HepG2 (cell line): ENCODE measurements around the gene VAMP2. TPM values are rescaled to one million over a fixed set of nuclear protein-coding genes. Genes with fewer than 3 reads are reported as not detected.

Experiments
- ARHGAP35 ChIP-seq: sonication (generic); formaldehyde crosslinking; IDR thresholded peaks from 2 replicates; pipeline ENCODE4 v1.9.0; 2022; ENCODE audit warnings: mild to moderate bottlenecking, inconsistent platforms, moderate library complexity, missing genetic modification reagents, borderline replicate concordance
- ATF6 ChIP-seq: sonication (generic); formaldehyde crosslinking; conservative IDR thresholded peaks from 2 replicates; pipeline ENCODE4 v1.4.0; 2020; ENCODE audit warnings: missing genetic modification reagents
- BORCS8-MEF2B ChIP-seq: sonication (generic); formaldehyde crosslinking; IDR thresholded peaks from 2 replicates; pipeline ENCODE4 v1.8.0; 2022; ENCODE audit warnings: mild to moderate bottlenecking, missing genetic modification reagents
- E2F5 ChIP-seq: sonication (generic); formaldehyde crosslinking; conservative IDR thresholded peaks from 2 replicates; pipeline ENCODE4 v1.4.0; 2020; ENCODE audit warnings: missing genetic modification reagents
- FLYWCH1 ChIP-seq: sonication (generic); formaldehyde crosslinking; IDR thresholded peaks from 2 replicates; pipeline ENCODE4 v1.8.1; 2023; ENCODE audit warnings: mild to moderate bottlenecking, missing genetic modification reagents
- GATAD1 ChIP-seq: IDR thresholded peaks from 2 replicates; pipeline ENCODE4 v1.6.1; 2016; ENCODE audit warnings: missing genetic modification reagents, missing compliant biosample characterization
- HMGA1 ChIP-seq: sonication (generic); formaldehyde crosslinking; conservative IDR thresholded peaks from 2 replicates; pipeline ENCODE4 v1.4.0; 2020; ENCODE audit warnings: missing genetic modification reagents
- KDM4B ChIP-seq: sonication (generic); formaldehyde crosslinking; IDR thresholded peaks from 2 replicates; pipeline ENCODE4 v1.4.0; 2020; ENCODE audit warnings: missing genetic modification reagents
- MTA3 ChIP-seq: sonication (generic); formaldehyde crosslinking; IDR thresholded peaks from 2 replicates; pipeline ENCODE4 v1.4.0; 2020; ENCODE audit warnings: missing genetic modification reagents
- RNF219 ChIP-seq: sonication (generic); formaldehyde crosslinking; IDR thresholded peaks from 2 replicates; pipeline ENCODE4 v1.5.0; 2020; ENCODE audit warnings: mild to moderate bottlenecking, missing genetic modification reagents
- SP5 ChIP-seq: IDR thresholded peaks from 2 replicates; pipeline ENCODE4 v1.6.1; 2016; ENCODE audit warnings: low read depth, borderline replicate concordance
- TRIM24 ChIP-seq: sonication (generic); formaldehyde crosslinking; IDR thresholded peaks from 2 replicates; pipeline ENCODE4 v1.8.0; 2022; ENCODE audit warnings: mild to moderate bottlenecking, missing genetic modification reagents
- ZMYM3 ChIP-seq: sonication (generic); formaldehyde crosslinking; IDR thresholded peaks from 2 replicates; pipeline ENCODE4 v1.5.1; 2020; ENCODE audit warnings: mild to moderate bottlenecking, missing genetic modification reagents
- ZNF230 ChIP-seq: sonication (generic); formaldehyde crosslinking; IDR thresholded peaks from 2 replicates; pipeline ENCODE4 v1.4.0; 2020; ENCODE audit warnings: mild to moderate bottlenecking, missing genetic modification reagents
- ZNF501 ChIP-seq: sonication (generic); formaldehyde crosslinking; IDR thresholded peaks from 2 replicates; pipeline ENCODE4 v1.5.1; 2020; ENCODE audit warnings: mild to moderate bottlenecking, moderate library complexity, missing genetic modification reagents
- ZNF674 ChIP-seq: sonication (generic); formaldehyde crosslinking; IDR thresholded peaks from 2 replicates; pipeline ENCODE4 v1.5.0; 2020; ENCODE audit warnings: low read depth, mild to moderate bottlenecking, missing genetic modification reagents
- ZNF780A ChIP-seq: sonication (generic); formaldehyde crosslinking; IDR thresholded peaks from 2 replicates; pipeline ENCODE4 v1.8.0; 2022; ENCODE audit warnings: mild to moderate bottlenecking, missing genetic modification reagents, moderate library complexity
- ZNF782 ChIP-seq: sonication (generic); formaldehyde crosslinking; IDR thresholded peaks from 2 replicates; pipeline ENCODE4 v1.4.0; 2020; ENCODE audit warnings: missing genetic modification reagents, mild to moderate bottlenecking, borderline replicate concordance
- polyA plus RNA-seq, 8 experiments: library from polyadenylated mRNA; depleted of rRNA in 3 of 8; stranded (reverse) in 7 of 8; unstranded in 1 of 8; fragments of >200 nt; fragmentation: Illumina TruSeq in 4 of 8; extraction: Trizol in 4 of 8; gene quantifications; 2 replicates each; pipeline versions ENCODE4 v1.2.1 to v1.2.3, GENCODE V29; 2011 to 2016; ENCODE audit warnings: low read depth in 4 of 8, missing spikeins in 1 of 8, mixed read lengths in 1 of 8; ENCODE audit not compliant: insufficient read depth in 1 of 8
- total RNA-seq, 5 experiments: library from RNA; depleted of rRNA; stranded (reverse); fragments of >200 nt; fragmentation: Illumina TruSeq; extraction: Trizol; gene quantifications; 2 replicates each; pipeline ENCODE4 v1.2.3, GENCODE V29; 2016; ENCODE audit warnings: low read depth in 1 of 5
- TF ChIP-seq, protein P1 (sequence below): sonication (generic); formaldehyde crosslinking; IDR thresholded peaks from 2 replicates; pipeline ENCODE4 v1.8.0; 2022; ENCODE audit warnings: mild to moderate bottlenecking, missing genetic modification reagents, borderline replicate concordance
- TF ChIP-seq, protein P2 (sequence below): sonication (generic); formaldehyde crosslinking; IDR thresholded peaks from 2 replicates; pipeline ENCODE4 v1.5.0; 2020; ENCODE audit warnings: missing genetic modification reagents

Gene VAMP2
- total and polyA plus RNA-seq, 2 of the 13 experiments (the other 11 are each of a cell fraction or from before 2014, with no cell fraction given): 3.9 to 17.2 TPM

- TF ChIP-seq KDM4B (CRISPR knock-in tag) (peak; percentile 69; the same call in 1 of the 2 replicates), ZNF501 (CRISPR knock-in tag) (peak; percentile 30; the same call in 1 of the 2 replicates), HMGA1 (CRISPR knock-in tag) (no peak; the same call in 1 of the 2 replicates), RNF219 (CRISPR knock-in tag) (peak; percentile 69; the same call in 1 of the 2 replicates), MTA3 (CRISPR knock-in tag) (no peak), SP5 (CRISPR knock-in tag) (no peak), ZNF230 (CRISPR knock-in tag) (peak; percentile 73; the same call in 1 of the 2 replicates), TRIM24 (CRISPR knock-in tag) (no peak), ARHGAP35 (CRISPR knock-in tag) (no peak), ZNF780A (CRISPR knock-in tag) (no peak), FLYWCH1 (no peak), GATAD1 (CRISPR knock-in tag) (no peak), ZNF782 (CRISPR knock-in tag) (no peak), ZMYM3 (CRISPR knock-in tag) (no peak), E2F5 (CRISPR knock-in tag) (no peak), ATF6 (CRISPR knock-in tag) (no peak; the same call in 1 of the 2 replicates), BORCS8-MEF2B (CRISPR knock-in tag) (no peak; the same call in none of the 2 replicates), ZNF674 (CRISPR knock-in tag) (no peak)
- TF ChIP-seq, protein P1, sequence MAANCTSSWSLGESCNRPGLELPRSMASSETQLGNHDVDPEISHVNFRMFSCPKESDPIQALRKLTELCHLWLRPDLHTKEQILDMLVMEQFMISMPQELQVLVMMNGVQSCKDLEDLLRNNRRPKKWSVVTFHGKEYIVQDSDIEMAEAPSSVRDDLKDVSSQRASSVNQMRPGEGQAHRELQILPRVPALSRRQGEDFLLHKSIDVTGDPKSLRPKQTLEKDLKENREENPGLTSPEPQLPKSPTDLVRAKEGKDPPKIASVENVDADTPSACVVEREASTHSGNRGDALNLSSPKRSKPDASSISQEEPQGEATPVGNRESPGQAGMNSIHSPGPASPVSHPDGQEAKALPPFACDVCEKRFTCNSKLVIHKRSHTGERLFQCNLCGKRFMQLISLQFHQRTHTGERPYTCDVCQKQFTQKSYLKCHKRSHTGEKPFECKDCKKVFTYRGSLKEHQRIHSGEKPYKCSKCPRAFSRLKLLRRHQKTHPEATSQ (CRISPR knock-in tag): no peak
- TF ChIP-seq, protein P2, sequence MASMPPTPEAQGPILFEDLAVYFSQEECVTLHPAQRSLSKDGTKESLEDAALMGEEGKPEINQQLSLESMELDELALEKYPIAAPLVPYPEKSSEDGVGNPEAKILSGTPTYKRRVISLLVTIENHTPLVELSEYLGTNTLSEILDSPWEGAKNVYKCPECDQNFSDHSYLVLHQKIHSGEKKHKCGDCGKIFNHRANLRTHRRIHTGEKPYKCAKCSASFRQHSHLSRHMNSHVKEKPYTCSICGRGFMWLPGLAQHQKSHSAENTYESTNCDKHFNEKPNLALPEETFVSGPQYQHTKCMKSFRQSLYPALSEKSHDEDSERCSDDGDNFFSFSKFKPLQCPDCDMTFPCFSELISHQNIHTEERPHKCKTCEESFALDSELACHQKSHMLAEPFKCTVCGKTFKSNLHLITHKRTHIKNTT: peak; percentile 88; the same call in 1 of the 2 replicates
Observed at GRCh38 chr17:8186787-8187516, 24.2 kb upstream of the VAMP2 start (continued).
